ENCODE data around the gene EIF2S1.
"Not testable (repeated sequence)": the region's sequence is repeated elsewhere in the genome, so short reads cannot be mapped to it uniquely, and the experiment has no call there.

EIF2S1 gene

GRCh38 chr14:67359775-67360469, at the start of gene EIF2S1, which contains the start of gene ATP6V1D:
EIF2S1 (plus strand) TSS chr14:67360328; CDS start chr14:67364768, 4,440 bp downstream.
ATP6V1D (minus strand) TSS chr14:67359804; CDS start chr14:67359698, 106 bp downstream.
- DNase-seq, result peak; percentile 99

GRCh38 chr14:67311868-67312267, 48.3 kb upstream of the EIF2S1 start:
- no peak for DNase-seq

- DNase-seq, result no peak
Measured at GRCh38 chr14:67313153-67313552, 47.0 kb upstream of the EIF2S1 start.

GRCh38 chr14:67317822-67318221, 42.3 kb upstream of the EIF2S1 start:
- DNase-seq, result no peak

GRCh38 chr14:67319142-67319541, 41.0 kb upstream of the EIF2S1 start:
- no peak for DNase-seq

GRCh38 chr14:67329666-67330065, 30.5 kb upstream of the EIF2S1 start:
- not testable (repeated sequence) for DNase-seq

GRCh38 chr14:67331368-67332125, 28.6 kb upstream of the EIF2S1 start:
- DNase-seq, result no peak

- no peak for DNase-seq
Measured at GRCh38 chr14:67332468-67332867, 27.7 kb upstream of the EIF2S1 start.

- no peak for DNase-seq
Measured at GRCh38 chr14:67335781-67336180, 24.3 kb upstream of the EIF2S1 start.

- not testable (repeated sequence) for DNase-seq
Measured at GRCh38 chr14:67341231-67341630, 18.9 kb upstream of the EIF2S1 start.

GRCh38 chr14:67343601-67344230, 16.4 kb upstream of the EIF2S1 start:
- no peak for DNase-seq

- no peak for DNase-seq
Measured at GRCh38 chr14:67345583-67345982, 14.5 kb upstream of the EIF2S1 start.

GRCh38 chr14:67352055-67352454, 8.1 kb upstream of the EIF2S1 start:
- no peak for DNase-seq

GRCh38 chr14:67357186-67357968, 2.8 kb upstream of the EIF2S1 start:
- DNase-seq, result no peak

GRCh38 chr14:67357969-67358354, 2.2 kb upstream of the EIF2S1 start:
- no peak for DNase-seq

GRCh38 chr14:67358924-67359774, 979 bp upstream of the EIF2S1 start:
- DNase-seq, result no peak

- no peak for DNase-seq
Measured at GRCh38 chr14:67360470-67361206, 510 bp downstream of the EIF2S1 start.

- DNase-seq, result no peak
Measured at GRCh38 chr14:67365476-67365875, 5.3 kb downstream of the EIF2S1 start.

- no peak for DNase-seq
Measured at GRCh38 chr14:67370830-67371229, 10.7 kb downstream of the EIF2S1 start.

- DNase-seq, result no peak
Measured at GRCh38 chr14:67371247-67372148, 11.4 kb downstream of the EIF2S1 start.

All from midbrain (tissue), 1 donor.